Measurements from ENCODE around the gene SLC28A3. TPM values are rescaled to one million over a fixed set of nuclear protein-coding genes. Genes with fewer than 3 reads are reported as not detected.
"Not testable (repeated sequence)": the region's sequence is repeated elsewhere in the genome, so short reads cannot be mapped to it uniquely, and the experiment has no call there.

Gene SLC28A3, protein sequence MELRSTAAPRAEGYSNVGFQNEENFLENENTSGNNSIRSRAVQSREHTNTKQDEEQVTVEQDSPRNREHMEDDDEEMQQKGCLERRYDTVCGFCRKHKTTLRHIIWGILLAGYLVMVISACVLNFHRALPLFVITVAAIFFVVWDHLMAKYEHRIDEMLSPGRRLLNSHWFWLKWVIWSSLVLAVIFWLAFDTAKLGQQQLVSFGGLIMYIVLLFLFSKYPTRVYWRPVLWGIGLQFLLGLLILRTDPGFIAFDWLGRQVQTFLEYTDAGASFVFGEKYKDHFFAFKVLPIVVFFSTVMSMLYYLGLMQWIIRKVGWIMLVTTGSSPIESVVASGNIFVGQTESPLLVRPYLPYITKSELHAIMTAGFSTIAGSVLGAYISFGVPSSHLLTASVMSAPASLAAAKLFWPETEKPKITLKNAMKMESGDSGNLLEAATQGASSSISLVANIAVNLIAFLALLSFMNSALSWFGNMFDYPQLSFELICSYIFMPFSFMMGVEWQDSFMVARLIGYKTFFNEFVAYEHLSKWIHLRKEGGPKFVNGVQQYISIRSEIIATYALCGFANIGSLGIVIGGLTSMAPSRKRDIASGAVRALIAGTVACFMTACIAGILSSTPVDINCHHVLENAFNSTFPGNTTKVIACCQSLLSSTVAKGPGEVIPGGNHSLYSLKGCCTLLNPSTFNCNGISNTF
- total RNA-seq: under 1 TPM; 0.14 to 0.19 TPM
- long read RNA-seq, donor 1: 0 reads
- long read RNA-seq, donor 2, partial matches to known transcripts: 1 of 1 reads
- long read RNA-seq, donor 2, other reads (novel, unspliced or antisense): 0 of 1 reads

- intact Hi-C loops (cut with DNase I): no loop called here
- DNase-seq (ENCODE audit: low spot score): no peak
Observed at GRCh38 chr9:84340535-84340934, at the start of gene SLC28A3. TSS of gene SLC28A3 (minus strand) at chr9:84340758. CDS start at chr9:84340633, 125 bp downstream.

DNA sequence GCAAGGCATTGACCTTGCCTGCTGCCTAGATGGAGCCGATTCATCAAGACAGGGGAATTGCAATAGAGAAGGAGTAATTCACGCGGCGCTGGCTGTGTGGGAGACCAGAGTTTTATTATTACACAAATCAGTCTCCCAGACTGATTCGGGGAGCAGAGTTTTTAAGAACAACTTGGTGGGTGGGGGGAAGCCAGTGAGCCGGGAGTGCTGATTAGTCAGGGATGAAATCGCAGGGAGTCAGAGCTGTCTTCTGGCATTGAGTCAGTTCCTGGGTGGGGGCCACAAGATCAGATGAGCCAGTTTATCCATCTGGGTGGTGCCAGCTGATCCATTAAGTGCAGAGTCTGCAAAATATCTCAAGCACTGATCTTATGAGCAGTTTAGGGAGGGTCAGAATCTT is 49.7 kb upstream of the SLC28A3 start:
- intact Hi-C loops (cut with DNase I): loop anchor here in 1 of 2 donors (10.0 kb wide), 2 partner anchors 565 to 875 kb away; no protein-coding TSS in a partner anchor
- DNase-seq (ENCODE audit: low spot score): not testable (repeated sequence)

- DNase-seq (ENCODE audit: low spot score): no peak
- intact Hi-C loops (cut with DNase I): no loop called here
Observed at GRCh38 chr9:84387821-84388220, 47.3 kb upstream of the SLC28A3 start.

DNA sequence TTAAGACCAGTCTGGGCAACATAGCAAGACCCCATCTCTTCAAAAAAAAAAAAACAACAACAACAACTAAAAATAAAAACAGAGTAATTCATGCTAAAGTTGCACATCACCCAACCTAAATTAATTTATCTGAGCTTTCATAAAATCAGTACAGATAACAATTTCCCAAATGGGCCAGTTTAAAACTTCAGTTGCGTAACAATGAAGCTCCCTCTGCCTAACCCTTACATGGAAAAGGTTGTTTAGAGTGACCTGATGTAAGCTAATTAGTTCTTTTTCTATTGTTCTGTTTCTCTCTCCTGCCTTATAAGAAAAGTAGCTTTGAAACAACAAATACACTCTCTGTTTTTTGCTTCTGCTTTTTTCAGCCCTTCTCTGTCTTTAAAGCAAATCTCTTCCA is 46.2 kb upstream of the SLC28A3 start:
- DNase-seq (ENCODE audit: low spot score): no peak
- intact Hi-C loops (cut with DNase I): no loop called here

- intact Hi-C loops (cut with DNase I): no loop called here
- DNase-seq (ENCODE audit: low spot score): no peak
Observed at GRCh38 chr9:84385386-84386040, 45.0 kb upstream of the SLC28A3 start.

DNA sequence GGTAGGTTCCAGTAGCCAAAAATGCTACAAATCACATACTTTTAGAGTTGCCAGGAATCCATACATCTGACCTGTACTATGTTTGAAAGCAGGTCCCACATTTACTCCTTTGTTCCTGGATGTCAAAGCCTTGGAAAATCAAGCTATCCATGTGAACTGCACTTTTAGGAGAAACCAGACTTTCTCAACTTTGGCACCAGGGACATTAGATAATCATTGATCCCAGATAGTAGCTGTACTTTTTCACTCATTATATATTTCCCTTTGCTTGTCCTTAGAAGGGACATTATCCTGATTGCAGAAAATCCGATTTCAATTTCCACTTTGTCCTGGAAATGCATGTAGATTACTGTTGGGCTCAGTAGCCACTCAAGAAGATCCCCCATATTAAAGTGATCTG is 44.1 kb upstream of the SLC28A3 start:
- intact Hi-C loops (cut with DNase I): no loop called here

DNA sequence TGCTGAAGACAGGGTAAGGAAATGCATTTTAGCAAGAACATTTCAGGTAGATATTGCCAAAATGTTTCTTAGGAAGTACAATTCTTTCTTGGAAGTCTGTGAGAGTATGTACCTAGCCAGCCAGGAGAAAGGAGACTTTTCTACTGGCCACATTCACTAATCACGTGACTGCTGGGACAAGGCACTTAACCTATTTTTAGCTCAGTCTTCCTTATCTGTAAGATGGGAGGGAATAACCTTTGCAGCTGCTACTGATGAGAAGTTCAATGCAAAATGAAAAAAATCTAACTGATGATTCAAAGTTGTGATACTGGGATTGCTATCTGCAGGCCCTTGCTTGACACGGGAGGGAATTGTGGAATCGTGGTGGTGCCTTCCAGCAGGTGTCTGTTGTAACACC is 42.6 kb upstream of the SLC28A3 start:
- intact Hi-C loops (cut with DNase I): no loop called here

More for the DNA sequence above, 44.1 kb upstream of the SLC28A3 start:
- no peak for DNase-seq (ENCODE audit: low spot score)

DNA sequence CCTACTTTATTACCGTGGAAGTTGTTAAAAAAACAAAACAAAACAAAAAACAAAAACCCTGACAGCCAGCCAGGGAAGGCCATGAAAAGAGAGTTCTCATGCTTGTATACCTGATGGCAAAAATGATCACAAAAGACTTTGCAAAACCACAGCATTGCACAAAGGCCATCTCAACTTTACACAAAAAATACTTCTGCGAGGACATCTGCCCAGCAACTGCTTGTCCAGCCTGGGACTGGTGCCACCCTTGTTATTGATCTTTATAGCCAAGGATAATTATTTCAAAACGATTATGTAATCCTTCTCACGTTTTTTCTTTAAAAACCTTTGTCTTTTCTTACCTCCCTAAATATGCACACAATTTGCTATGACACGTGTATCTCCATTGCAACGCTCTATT is 42.2 kb upstream of the SLC28A3 start:
- intact Hi-C loops (cut with DNase I): no loop called here
- DNase-seq (ENCODE audit: low spot score): no peak

More for the DNA sequence above, 42.6 kb upstream of the SLC28A3 start:
- DNase-seq (ENCODE audit: low spot score): no peak

GRCh38 chr9:84381508-84381907 is 41.0 kb upstream of the SLC28A3 start:
- intact Hi-C loops (cut with DNase I): no loop called here
- no peak for DNase-seq (ENCODE audit: low spot score)

GRCh38 chr9:84379740-84380139 is 39.2 kb upstream of the SLC28A3 start:
- intact Hi-C loops (cut with DNase I): no loop called here
- DNase-seq (ENCODE audit: low spot score): no peak

- intact Hi-C loops (cut with DNase I): no loop called here
- no peak for DNase-seq (ENCODE audit: low spot score)
Observed at GRCh38 chr9:84375954-84376353, 35.4 kb upstream of the SLC28A3 start.

- no peak for DNase-seq (ENCODE audit: low spot score)
- intact Hi-C loops (cut with DNase I): no loop called here
Observed at GRCh38 chr9:84374516-84374915, 34.0 kb upstream of the SLC28A3 start.

- DNase-seq (ENCODE audit: low spot score): no peak
- intact Hi-C loops (cut with DNase I): no loop called here
Observed at GRCh38 chr9:84374013-84374412, 33.5 kb upstream of the SLC28A3 start.

GRCh38 chr9:84371737-84372136 is 31.2 kb upstream of the SLC28A3 start:
- no peak for DNase-seq (ENCODE audit: low spot score)
- intact Hi-C loops (cut with DNase I): no loop called here

DNA sequence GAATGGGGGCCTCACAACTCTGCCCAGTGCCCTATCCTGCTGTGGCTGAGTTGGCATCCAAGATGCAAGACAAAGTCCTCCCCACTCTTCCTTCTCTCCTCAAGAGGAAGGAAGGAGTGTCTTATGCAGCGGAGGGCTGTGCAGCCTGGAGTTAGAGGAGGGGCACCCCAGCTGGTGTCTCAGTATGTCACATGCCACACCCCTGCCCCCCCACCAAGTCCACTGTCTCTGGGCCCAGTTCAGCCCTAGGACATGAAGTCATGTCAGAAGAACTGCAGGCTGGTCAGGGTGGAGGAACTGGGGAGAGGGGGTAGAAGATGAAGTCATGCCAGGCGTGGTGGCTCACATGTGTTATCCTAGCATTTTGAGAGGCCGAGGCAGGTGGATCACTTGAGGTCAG is 28.0 kb upstream of the SLC28A3 start:
- DNase-seq (ENCODE audit: low spot score): no peak
- intact Hi-C loops (cut with DNase I): no loop called here

DNA sequence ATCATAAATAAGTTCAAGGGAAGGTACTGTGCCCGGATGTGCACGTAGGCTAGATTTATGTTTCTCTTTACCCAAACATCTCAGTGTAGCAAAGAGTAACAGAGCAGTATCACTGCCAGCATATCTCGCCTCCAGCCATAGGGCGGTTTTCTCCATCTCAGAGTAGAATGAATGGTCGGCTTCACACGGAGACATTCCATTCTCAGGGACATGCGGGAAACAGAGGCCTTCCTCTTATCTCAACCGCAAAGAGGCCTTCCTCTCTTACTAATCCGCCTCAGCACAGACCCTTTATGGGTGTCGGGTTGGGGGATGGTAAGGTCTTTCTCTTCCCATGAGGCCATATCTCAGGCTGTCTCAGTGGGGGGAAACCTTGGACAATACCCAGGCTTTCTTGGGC is 27.2 kb upstream of the SLC28A3 start:
- intact Hi-C loops (cut with DNase I); DNase-seq (ENCODE audit: low spot score): not testable (repeated sequence)

- no peak for DNase-seq (ENCODE audit: low spot score)
- intact Hi-C loops (cut with DNase I): no loop called here
Observed at GRCh38 chr9:84366683-84367082, 26.1 kb upstream of the SLC28A3 start.

DNA sequence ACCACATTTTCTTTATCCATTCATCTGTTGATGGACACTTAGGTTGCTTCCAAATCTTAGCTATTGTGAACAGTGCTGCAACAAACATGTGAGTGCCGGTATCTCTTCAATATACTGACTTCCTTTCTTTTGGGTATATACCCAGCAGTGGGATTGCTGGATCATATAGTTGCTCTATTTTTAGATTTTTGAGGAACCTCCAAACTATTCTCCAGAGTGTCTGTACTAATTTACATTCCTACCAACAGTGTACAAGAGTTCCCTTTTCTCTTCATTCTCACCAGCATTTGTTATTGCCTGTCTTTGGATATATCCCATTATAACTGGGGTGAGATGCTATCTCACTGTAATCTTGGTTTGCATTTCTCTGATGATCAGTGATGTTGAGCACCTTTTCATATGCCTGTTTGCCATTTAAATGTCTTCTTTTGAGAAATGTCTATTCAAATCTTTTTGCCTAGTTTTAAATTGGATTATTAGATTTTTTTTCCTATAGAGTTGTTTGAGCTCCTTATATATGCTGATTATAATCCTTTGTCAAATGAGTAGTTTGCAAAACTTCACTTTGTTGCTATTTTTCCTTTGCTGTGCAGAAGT is 24.4 kb upstream of the SLC28A3 start:
- intact Hi-C loops (cut with DNase I); DNase-seq (ENCODE audit: low spot score): not testable (repeated sequence)

- intact Hi-C loops (cut with DNase I): no loop called here
- no peak for DNase-seq (ENCODE audit: low spot score)
Observed at GRCh38 chr9:84361645-84362044, 21.1 kb upstream of the SLC28A3 start.

DNA sequence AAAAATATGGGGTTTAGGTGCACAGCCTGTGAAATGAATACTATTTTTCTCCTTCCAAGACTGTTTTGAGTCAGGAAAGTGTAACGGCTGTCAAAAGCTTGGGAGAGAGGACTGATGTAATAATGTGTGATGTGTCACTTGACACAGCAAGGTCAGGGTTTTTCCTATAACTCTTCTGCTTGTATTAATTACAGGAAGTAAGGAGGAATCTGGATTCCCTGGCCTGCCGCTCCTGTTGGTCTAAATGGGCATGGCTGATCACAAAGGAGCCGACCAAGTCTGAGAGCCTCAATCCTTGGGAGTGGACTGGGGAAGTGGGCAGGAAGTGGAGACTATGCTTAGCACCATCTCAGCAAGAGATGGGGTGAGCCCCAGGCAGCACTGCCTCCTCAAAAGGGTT is 16.7 kb upstream of the SLC28A3 start:
- intact Hi-C loops (cut with DNase I): no loop called here
- DNase-seq (ENCODE audit: low spot score): no peak
